ENCODE data around the gene HSD11B1L.
"Not testable (repeated sequence)": the region's sequence is repeated elsewhere in the genome, so short reads cannot be mapped to it uniquely, and the experiment has no call there.

The HSD11B1L gene

DNA sequence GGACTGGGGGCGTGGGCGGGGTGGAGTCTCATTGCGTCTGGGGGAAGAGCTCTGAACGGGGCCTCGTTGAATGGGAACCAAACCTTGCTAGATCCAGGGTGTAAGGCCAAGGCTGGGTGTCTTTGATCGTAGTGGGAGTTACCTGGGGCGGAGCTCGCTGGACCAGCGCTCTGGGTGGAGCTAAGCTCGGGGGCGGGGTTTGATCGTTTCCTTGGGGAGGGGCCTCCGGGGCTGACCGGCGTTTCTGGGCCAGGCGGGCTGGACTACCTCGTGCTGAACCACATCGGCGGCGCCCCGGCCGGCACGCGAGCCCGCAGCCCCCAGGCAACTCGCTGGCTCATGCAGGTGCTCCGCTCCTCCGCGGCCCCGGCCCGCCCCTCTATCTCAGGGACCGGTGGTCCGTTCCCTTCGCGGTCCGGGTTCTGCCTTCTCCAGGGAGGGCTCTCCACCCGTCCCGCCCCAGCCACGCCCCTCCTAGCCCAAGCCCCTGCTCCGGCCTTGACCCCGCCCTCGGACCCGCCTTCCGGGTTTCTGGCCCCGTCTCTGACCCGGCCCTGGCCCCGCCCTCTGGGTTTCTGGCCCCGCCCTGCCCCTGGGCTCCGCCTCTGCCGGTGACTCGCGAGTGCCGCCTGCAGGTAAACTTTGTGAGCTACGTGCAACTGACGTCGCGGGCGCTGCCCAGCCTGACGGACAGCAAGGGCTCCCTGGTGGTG lies 6.0 kb downstream of the HSD11B1L start:
- peak; percentile 39 for DNase-seq (ENCODE audit: low read depth)

DNA sequence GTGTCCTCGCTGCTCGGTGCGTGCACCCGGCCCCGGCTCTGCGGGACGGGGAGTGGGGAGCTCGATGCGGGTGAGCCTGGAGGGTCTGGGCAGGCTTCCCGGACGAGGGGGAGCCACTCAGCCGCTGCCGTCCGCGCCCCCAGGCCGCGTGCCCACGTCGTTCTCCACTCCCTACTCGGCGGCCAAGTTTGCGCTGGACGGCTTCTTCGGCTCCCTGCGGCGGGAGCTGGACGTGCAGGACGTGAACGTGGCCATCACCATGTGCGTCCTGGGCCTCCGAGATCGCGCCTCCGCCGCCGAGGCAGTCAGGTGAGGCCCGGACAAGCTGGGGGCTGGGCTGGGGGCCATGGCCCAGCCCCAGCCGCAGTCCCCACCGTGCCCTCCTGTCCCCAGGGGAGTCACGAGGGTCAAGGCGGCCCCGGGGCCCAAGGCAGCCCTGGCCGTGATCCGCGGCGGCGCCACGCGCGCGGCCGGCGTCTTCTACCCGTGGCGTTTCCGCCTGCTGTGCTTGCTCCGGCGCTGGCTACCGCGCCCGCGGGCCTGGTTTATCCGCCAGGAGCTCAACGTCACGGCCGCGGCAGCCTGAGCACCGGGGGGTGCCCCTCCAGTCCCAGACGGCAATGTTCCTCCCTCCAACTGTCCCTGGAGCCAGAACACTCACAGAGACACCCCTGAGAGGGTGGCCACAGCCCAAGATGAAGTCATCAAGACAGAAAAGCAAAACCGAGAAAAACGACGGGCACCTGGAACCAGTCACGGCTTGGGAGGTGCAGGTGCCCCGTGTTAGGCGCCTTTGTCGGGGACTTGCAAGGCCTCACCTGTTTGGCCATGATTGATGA lies 6.8 kb downstream of the HSD11B1L start:
- DNase-seq (ENCODE audit: low read depth), result no peak

DNA sequence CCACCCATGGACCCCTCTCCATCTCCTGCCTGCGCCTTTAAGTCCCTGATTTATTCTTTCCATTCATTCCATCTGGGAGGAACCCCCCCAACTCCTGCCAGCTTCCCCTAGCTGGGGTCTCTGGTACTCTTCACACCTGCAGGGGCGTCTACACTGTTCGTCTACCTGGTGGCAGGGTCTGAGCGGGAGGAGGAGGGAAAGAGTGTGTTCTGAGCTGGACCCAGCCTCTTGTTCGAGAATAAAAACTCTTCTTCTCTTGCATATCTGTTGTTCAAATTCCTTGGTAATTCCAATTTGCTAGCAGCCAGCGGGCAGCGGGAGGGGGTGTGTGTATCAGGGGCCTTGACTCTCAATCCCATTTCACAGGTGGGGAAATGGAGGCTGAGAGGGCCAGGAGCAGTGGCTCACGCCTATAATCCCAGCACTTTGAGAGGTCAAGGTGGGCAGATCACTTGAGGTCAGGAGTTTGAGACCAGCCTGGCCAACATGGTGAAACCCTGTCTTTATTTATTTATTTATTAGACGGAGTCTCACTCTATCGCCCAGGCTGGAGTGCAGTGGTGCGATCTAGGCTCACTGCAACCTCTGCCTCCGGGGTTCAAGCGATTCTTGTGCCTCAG lies 7.5 kb downstream of the HSD11B1L start:
- DNase-seq (ENCODE audit: low read depth), result not testable (repeated sequence)

DNA sequence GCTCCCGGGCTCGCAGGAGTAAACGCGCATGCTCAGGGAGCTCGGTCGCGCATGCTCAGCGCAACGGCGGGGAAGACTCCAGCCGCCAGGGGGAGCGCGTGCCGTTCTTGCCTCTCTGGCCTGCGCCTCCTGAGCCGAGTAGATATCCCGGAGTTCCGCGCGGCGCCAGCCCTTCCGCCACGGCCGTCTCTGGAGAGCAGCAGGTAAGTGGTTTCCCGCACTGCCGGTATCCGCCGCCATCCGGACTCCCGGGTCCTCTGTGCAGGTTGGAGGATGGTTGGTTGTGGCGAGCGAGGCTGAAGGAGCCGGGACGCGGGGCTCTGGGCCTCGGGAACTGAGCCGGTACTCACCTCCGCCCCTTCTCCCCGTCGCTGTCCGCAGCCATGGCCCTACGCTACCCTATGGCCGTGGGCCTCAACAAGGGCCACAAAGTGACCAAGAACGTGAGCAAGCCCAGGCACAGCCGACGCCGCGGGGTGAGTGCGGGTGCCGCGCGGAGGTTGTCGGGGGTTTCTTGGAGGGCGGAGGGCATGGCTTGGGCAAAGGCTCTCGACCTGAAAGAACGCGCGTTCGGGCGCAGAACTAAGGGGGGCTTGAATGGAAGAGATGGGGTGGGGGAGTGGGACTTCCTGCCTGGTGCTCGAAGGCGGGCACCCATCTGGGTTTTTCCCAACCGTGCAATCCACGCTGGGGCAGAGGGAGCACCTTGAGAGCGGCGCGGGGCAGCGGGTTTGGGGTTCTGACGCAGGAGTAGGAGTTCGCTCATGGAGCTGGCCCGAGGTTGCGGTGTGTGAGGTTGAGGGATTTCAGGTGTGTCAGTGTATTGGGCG lies 9.5 kb downstream of the HSD11B1L start, which contains the start of gene RPL36:
Gene RPL36 (plus strand): TSS at position 171 of the 830 bp plus-strand sequence. CDS start 213 bp downstream, at position 384.
- DNase-seq (ENCODE audit: low read depth), result peak; percentile 75

DNA sequence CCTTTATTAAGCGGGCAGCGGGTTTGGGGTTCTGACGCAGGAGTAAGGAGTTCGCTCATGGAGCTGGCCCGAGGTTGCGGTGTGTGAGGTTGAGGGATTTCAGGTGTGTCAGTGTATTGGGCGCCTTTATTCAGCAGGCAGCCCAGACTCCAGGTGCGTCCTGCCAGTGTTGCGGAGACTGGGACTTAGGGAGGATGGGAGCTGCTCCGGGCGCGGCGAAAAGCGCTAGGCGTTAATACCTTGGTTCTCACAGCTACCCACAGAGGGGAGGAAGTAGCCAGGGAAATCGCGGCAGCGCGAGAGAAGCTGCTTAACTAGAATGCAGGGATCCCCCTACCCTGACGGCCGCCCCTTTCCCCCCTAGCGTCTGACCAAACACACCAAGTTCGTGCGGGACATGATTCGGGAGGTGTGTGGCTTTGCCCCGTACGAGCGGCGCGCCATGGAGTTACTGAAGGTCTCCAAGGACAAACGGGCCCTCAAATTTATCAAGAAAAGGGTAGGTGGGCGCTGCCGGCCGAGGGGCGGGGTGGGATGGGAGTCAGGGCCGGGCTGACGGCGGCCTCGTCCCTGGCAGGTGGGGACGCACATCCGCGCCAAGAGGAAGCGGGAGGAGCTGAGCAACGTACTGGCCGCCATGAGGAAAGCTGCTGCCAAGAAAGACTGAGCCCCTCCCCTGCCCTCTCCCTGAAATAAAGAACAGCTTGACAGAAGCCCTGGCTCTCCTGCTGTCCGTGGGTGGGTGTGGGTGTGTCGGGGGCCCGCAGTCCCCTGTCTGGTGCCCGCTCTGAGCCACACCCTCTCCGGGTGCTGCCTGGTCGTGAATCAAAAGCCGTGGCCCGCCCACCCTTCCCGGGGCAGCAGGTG lies 10.4 kb downstream of the HSD11B1L start:
- no peak for DNase-seq (ENCODE audit: low read depth)

DNA sequence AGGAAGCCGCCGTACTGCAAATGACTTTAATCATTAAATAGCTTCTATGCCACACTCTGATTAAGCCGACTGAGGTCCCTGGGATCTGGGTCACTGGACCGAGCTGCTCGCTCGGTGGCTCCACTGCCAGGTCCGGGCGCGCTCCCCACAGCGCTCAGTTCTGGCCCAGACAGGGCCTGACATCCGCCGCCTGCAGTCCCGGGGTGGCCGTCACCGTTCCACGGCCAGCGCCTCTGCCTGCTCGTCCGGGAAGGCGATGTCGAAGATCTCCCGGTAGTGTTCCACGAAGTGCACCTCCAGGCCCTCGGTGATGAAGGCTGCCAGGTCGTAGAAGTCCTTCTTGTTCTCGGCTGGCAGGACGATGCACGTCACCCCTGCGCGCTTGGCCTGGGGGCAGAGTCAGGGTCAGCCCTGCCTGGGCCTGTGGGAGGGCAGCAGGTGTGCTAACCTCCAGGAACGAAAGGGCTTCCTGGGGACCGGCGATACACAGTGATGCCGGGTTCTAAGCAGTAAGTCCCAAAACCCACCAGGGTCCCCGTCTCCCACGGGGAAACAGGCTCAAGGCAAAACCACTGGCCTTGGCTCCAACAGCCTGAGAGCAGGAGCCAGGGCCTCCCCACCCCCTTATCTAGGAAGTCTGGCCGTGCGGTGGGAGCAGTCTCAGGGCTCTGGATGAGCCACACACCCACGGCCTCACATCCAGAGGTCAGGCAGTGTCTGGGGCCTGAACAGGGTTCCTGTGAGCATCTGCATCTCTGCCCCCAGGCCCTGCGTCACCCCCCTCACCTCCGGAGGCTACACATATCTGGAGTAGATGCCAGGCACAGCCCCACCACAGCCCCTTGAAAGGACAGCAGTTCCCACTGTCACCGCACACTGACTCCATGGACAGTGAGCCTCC lies 11.2 kb downstream of the HSD11B1L start:
- no peak for DNase-seq (ENCODE audit: low read depth)

DNA sequence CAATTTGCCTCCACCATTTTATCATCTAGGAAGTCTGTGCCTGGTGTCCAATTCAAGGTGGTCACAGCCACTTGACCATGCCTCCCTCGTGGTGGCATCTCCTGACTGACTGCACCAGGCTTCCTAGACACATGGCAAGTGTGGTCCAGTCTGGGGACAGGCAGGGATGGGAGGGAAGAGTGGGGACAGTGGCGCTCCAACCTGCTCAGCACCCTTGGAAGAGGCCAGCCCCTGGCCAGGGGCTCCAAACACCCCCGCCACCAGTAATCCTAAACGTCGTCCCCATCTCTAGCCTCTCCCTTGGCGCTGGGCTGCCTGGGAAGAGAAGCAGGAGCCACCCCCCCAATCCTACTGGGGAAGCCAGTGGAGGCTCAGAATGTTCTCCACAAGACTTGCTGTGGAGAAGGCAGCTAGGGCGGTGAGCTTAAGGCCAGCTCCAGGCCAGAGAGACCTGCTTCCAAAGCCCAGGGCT lies 11.9 kb downstream of the HSD11B1L start:
- DNase-seq (ENCODE audit: low read depth), result no peak

DNA sequence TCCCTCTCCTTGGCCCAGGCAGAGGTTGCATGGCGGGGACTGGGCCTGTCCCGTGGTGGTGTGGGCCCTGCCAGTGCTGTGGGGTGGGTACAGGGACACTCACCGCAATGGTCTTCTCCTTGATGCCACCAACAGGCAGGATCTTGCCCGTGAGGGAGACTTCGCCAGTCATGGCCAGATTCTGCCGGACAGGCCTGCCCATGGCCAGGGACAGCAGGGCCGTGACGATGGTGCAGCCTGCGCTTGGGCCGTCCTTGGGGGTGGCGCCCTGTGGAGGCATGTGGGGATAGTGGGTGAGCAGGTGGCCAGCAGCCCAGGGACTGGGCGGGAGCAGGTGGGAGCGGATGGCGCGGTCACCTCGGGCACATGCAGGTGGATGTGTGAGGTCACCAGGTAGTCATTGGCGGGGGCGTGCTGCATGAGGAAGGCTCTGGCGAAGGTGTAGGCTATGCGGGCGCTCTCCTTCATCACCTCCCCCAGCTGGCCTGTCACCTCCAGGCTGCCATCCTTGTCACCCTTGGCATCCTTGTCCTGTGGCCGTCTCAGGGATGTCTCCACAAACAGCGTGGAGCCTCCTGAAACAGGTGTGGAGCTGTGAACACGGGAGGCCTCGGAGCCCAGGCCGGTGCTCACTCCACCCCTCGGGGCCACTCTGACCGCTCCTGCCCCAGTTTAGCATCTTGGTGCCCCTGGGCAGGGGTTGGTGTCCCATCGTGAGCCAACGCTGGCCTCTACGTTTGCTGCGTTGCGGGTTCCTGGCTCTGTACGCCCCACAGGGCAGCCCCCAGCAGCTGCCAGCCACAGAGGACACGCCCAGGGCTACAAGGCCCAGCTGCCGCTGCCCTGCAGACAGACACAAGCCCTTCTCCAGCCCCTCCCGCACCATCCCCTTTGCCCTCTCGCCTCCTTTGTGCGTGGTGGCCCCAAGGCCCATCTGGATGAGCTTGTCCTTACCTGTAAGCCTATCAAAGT lies 12.7 kb downstream of the HSD11B1L start:
- DNase-seq (ENCODE audit: low read depth), result no peak

DNA sequence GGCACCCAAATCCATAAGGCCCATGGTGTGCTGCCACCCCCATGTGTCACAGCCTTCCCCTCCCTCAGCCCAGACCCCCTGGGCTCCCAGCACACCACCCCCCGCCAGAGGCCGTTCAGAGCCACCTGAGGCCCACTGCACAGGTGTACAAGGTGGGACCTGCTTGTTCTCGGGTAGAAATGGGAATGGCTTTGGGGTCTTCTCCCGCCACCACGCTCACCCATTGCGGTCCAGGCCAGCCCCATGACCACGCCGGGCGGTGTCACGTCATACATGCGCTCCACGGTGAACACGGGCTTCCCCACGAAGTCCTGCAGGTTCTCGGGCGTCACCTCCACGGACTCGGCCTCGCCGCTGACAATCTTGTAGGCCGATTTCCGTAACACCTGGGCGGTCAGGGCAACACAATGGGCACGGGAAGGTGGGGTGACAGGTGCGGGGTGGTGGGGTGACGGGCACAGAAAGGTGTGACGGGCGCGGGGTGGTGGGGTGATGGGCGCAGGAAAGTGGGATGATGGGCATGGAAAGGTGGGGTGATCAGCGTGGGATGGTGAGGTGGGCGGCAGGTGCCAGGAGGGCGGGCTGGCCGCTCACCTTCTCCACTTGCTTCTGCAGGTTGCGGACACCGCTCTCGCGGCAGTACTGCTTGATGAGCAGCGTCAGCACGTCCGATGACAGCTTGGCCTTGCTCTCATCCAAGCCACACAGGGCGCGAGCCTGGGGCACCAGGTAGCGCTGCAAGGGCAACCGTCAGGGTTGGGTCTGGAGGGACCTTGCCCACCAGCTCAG lies 13.5 kb downstream of the HSD11B1L start:
- no peak for DNase-seq (ENCODE audit: low read depth)

DNA sequence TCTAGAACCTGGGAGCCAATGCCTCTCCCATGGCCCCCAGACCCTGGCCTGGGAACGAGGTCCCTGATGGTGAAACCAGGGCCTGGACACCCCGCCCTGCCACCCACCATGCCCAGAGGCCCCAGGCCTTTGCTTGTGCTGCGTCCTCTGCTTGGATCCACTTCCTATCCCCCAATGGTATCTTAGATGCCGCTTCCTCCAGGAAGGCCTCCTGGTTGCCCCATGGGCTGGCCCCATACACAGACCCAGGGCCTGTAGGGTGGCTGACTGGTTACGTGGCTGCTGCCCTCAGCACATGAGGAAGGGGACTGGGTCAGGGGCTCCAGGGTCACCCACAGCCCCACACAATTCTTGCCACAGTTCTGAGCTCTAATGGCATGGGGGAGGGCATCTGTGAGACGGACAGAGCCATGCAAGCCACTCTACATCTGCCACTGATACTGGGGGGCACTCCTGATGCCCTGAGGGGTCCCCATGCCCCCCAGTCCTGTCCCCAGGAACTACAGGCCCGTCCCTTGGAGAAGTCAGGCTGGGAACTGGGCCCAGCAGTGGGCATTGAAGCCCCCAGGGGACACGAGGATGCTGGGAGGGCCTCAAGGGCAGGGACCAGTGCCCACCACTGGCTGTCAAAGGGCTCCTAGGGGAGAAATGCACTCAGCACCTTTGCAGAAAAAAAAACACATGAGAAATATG lies 14.3 kb downstream of the HSD11B1L start:
- no peak for DNase-seq (ENCODE audit: low read depth)

DNA sequence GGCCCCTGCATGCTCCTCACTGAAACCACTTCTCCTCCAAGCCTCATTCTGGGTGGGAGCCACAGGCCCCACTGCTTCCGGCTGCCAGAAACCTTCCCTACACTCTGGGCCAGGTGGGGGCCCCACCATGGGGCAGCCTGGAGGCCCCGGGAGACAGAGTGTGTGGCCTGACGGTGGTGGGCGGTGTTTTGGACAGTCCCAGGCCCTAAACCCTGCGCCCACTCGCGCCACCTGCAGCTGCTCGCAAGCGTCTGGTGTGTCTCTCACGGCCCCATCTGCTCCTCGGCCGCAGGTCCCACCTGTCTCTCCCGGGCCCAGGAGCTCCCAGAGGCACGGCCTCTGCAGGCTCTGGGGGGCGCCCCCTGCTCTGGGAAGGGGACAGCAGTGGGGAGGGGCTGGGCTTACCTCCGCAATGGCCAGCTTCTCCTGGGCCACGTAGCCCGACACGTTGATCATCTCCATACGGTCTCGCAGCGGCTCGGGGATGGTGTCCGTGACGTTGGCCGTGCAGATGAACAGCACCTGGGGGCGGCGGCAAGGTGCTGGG lies 14.9 kb downstream of the HSD11B1L start:
- DNase-seq (ENCODE audit: low read depth), result no peak

DNA sequence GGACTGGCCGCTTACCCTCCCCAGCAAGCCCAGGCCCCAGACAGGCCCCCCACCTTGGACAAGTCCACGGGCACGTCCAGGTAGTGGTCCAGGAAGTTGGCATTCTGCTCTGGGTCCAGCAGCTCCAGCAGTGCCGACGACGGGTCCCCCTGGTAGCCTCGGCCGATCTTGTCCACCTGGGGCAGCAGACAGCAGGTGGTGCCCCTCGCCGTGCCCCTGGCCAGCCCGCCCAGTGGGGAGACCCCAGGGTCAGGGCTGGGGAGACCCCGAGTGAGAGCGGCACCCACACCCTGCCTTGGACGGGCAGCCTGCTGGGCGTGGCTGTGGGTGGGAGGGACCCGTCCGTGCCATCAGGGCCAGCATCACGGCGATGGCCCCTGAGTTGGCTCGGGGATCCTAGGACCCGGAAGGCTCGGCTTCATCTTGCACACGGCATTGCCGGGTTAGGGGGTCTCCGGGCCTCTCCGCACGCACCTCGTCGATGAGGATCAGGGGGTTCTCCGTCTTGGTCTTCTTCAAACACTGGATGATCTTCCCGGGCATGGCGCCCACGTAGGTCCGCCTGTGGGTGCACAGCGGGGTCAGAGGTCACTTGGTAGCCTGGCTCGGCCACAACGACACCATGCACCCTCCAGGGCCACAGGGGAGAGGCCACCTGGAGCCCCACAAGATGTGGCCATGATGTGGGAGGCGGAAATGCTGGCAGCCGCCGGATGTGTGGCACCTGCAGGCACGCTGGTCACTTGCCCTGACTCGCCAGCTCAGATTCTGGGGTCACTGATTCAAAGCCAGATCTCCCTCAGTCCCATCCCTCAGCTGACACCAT lies 15.6 kb downstream of the HSD11B1L start:
- no peak for DNase-seq (ENCODE audit: low read depth)

DNA sequence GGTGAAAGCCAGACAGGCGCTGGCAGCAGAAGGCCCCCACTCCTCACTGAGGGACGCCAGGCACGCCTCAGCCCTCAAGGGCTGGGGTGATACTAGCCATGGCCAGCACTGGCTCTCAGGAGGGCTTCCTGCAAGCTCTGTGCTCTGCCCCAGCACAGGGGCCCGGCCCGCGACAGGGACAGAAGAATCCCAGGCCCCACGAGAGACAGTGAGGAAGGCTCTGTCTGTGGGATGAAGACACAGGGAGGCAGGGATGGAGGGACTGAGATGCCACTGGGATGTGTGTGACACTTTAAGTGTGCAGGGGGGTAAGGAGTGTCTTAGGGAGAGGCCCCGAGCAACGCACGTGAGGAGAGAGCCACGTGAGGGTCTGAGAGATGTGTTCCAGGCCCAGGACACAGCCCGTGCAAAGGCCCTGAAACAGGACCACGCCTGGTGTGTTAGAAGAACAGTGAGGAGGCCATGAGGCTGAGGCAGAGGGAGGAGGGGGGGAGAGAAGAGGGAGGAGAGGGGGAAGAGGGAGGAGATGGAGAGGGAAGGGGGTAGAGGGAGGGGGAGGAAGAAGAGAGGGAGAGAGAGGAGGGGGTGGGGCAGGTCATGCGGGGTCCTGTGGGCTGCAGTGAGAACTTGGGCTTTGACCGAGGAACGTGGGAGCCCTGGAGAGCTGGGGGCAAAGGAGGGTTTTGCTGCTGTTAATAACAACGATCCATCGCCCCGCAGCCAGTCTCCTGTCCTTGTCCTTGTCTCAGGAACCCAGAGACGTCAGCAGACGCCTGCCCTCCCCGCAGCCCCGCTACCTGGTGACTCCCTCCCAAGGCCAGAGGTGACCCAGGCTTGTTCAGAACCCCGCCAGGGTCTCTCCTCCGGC lies 16.4 kb downstream of the HSD11B1L start:
- DNase-seq (ENCODE audit: low read depth), result no peak

DNA sequence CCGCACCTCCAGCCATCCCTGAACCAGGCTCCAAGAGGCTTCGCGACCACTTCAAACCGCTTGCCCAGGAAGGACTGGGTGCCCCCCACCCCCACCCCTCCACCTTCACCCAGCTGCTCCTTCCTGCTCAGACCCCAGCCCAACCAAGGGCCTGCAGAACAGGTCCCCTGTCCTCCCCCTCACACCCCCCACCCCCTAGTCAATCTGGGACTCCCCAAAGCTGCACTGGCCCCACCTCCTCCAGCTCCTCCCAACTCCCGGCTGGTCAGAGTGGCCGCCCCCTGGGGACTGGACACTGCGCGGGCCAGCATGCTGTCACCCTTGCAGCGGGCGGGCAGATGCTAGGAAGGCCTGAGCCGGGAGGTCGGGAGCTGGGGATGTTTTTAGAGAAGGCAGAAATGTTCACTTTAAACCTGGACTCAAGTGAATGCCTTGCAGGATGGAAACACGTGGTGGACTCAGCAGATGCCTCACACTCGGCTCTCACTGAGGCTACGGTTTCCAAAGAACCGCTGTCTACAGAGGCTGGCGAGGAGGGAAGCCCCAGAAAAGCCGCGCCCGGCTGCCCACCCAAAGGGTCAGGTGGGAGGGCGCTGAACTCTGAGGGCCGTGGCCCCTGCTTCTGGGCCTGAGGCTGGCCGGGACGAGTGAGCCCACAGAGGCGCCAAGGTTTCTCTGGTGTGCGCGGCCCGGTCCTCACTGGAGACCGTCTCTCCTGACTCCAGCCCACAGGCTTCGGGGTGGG lies 17.2 kb downstream of the HSD11B1L start:
- DNase-seq (ENCODE audit: low read depth), result no peak
